Chondrocyte (in vitro differentiated cells): ENCODE data around the gene S100A11. TPM values are rescaled to one million over a fixed set of nuclear protein-coding genes. Genes with fewer than 3 reads are reported as not detected.

ENCODE experiments used
- DNase-seq: peaks from one replicate; pipeline ENCODE4 v3.0.0; 2021; ENCODE audit warnings: mixed read lengths, low spot score
- H3K27ac Mint-ChIP-seq: one replicate; pipeline ENCODE4 v1.8.0; 2021; ENCODE audit warnings: mild to moderate bottlenecking, moderate library complexity, mixed read lengths; ENCODE audit not compliant: unreplicated experiment
- H3K27me3 Mint-ChIP-seq: 2 replicates; pipeline ENCODE4 v1.8.0; 2021; ENCODE audit warnings: low read depth, mixed read lengths
- H3K36me3 Mint-ChIP-seq: 2 replicates; pipeline ENCODE4 v1.8.0; 2021; ENCODE audit warnings: low read depth, mixed read lengths
- H3K4me1 Mint-ChIP-seq: 2 replicates; pipeline ENCODE4 v1.8.0; 2021; ENCODE audit warnings: low read depth, mild to moderate bottlenecking, mixed read lengths
- H3K4me3 Mint-ChIP-seq: one replicate; pipeline ENCODE4 v1.8.0; 2021; ENCODE audit warnings: mild to moderate bottlenecking, moderate library complexity, mixed read lengths; ENCODE audit not compliant: unreplicated experiment
- H3K9me3 Mint-ChIP-seq: 2 replicates; pipeline ENCODE4 v1.8.0; 2021; ENCODE audit warnings: low read depth, mixed read lengths
- CTCF ChIP-seq: fragments of 200-600 bp; sonication (generic); IDR thresholded peaks from 2 replicates; pipeline ENCODE4 v1.5.0; 2021; ENCODE audit warnings: antibody characterized with exemption, mild to moderate bottlenecking, moderate library complexity
- total RNA-seq: library from RNA; stranded (reverse); gene quantifications from 3 replicates; pipeline ENCODE4 v1.2.1, GENCODE V29; 2021

Gene S100A11
- total RNA-seq, 1 donor from 2014 or later: 741 TPM

- no peak overlapping the region for H3K4me3 Mint-ChIP-seq
- peaks cover 57% of the 10 kb centered on the region for H3K27me3 Mint-ChIP-seq
Measured at GRCh38 chr1:152071123-152071522, 34.3 kb upstream of the S100A11 start.

GRCh38 chr1:152067929-152068328 lies 31.1 kb upstream of the S100A11 start:
- H3K4me3 Mint-ChIP-seq: no peak overlapping the region
- no peak overlapping the region for H3K27ac Mint-ChIP-seq
- no peaks in the 10 kb centered on the region for H3K4me1 Mint-ChIP-seq
- no peaks in the 10 kb centered on the region for H3K36me3 Mint-ChIP-seq
- no peak for TF ChIP-seq CTCF
- no peaks in the 10 kb centered on the region for H3K9me3 Mint-ChIP-seq
- no peak for DNase-seq
- peaks cover 47% of the 10 kb centered on the region for H3K27me3 Mint-ChIP-seq

More at GRCh38 chr1:152071123-152071522, 34.3 kb upstream of the S100A11 start:
- H3K9me3 Mint-ChIP-seq: no peaks in the 10 kb centered on the region
- no peaks in the 10 kb centered on the region for H3K36me3 Mint-ChIP-seq
- H3K27ac Mint-ChIP-seq: no peak overlapping the region
- DNase-seq: no peak
- no peaks in the 10 kb centered on the region for H3K4me1 Mint-ChIP-seq
- TF ChIP-seq CTCF: no peak

GRCh38 chr1:152067150-152067549 lies 30.3 kb upstream of the S100A11 start:
- no peaks in the 10 kb centered on the region for H3K4me1 Mint-ChIP-seq
- H3K27me3 Mint-ChIP-seq: peaks cover 44% of the 10 kb centered on the region
- DNase-seq: no peak

GRCh38 chr1:152061952-152062351 lies 25.1 kb upstream of the S100A11 start:
- H3K4me3 Mint-ChIP-seq: no peak overlapping the region
- no peaks in the 10 kb centered on the region for H3K9me3 Mint-ChIP-seq
- H3K27ac Mint-ChIP-seq: no peak overlapping the region
- H3K36me3 Mint-ChIP-seq: no peaks in the 10 kb centered on the region
- peaks cover 29% of the 10 kb centered on the region for H3K27me3 Mint-ChIP-seq
- no peak for DNase-seq
- no peak for TF ChIP-seq CTCF
- no peaks in the 10 kb centered on the region for H3K4me1 Mint-ChIP-seq

More at GRCh38 chr1:152067150-152067549, 30.3 kb upstream of the S100A11 start:
- Mint-ChIP-seq H3K27ac (no peak overlapping the region), H3K4me3 (no peak overlapping the region), H3K9me3 (no peaks in the 10 kb centered on the region), H3K36me3 (no peaks in the 10 kb centered on the region)
- TF ChIP-seq CTCF: no peak

- no peaks in the 10 kb centered on the region for H3K36me3 Mint-ChIP-seq
- no peak overlapping the region for H3K27ac Mint-ChIP-seq
- TF ChIP-seq CTCF: no peak
- no peak overlapping the region for H3K4me3 Mint-ChIP-seq
- peaks cover 44% of the 10 kb centered on the region for H3K27me3 Mint-ChIP-seq
- no peaks in the 10 kb centered on the region for H3K9me3 Mint-ChIP-seq
- DNase-seq: no peak
- H3K4me1 Mint-ChIP-seq: peaks cover 7% of the 10 kb centered on the region
Measured at GRCh38 chr1:152053375-152053774, 16.6 kb upstream of the S100A11 start.
